Transverse colon (tissue), 4 donors: Measurements from ENCODE around the gene HDAC7. TPM values are rescaled to one million over a fixed set of nuclear protein-coding genes. Genes with fewer than 3 reads are reported as not detected.

Experiments
- DNase-seq: peaks from one replicate; pipeline ENCODE4 v3.0.0-alpha.2; 2019
- H3K27ac ChIP-seq, 4 donors: fragments of 200-600 bp; sonication (generic); 2 replicates each; pipeline ENCODE4 v1.5.1; 2016 to 2018; ENCODE audit warnings: inconsistent platforms in 4 of 4
- H3K27me3 ChIP-seq: fragments of 200-600 bp; sonication (generic); 2 replicates; pipeline ENCODE4 v1.5.1; 2017; ENCODE audit warnings: inconsistent platforms
- H3K36me3 ChIP-seq, 4 donors: fragments of 200-600 bp; sonication (generic); 2 replicates each; pipeline ENCODE4 v1.5.1; 2017 to 2019; ENCODE audit warnings: inconsistent platforms in 4 of 4
- H3K4me1 ChIP-seq, 4 donors: fragments of 200-600 bp; sonication (generic); 2 replicates each; pipeline ENCODE4 v1.5.1; 2017 to 2020; ENCODE audit warnings: inconsistent platforms in 4 of 4
- H3K4me3 ChIP-seq, 4 donors: fragments of 200-600 bp; sonication (generic); 1 replicate in 1 of 4; 2 replicates in 3 of 4; pipeline versions ENCODE4 v1.5.1 to v1.6.1; 2017 to 2019; ENCODE audit warnings: inconsistent platforms in 4 of 4
- H3K9me3 ChIP-seq, 2 donors: fragments of 200-600 bp; sonication (generic); 2 replicates each; pipeline ENCODE4 v1.5.1; 2017 to 2019; ENCODE audit warnings: inconsistent platforms in 2 of 2
- CTCF ChIP-seq, 5 experiments: fragments of 200-600 bp in 3 of 5; fragments of 450-650 bp in 2 of 5; sonication (generic) in 3 of 5; IDR thresholded peaks; 1 replicate in 2 of 5; 2 replicates in 3 of 5; pipeline ENCODE4 v1.5.1; 2016 to 2017; ENCODE audit warnings: antibody characterized with exemption in 5 of 5, inconsistent platforms in 3 of 5, mild to moderate bottlenecking in 2 of 5, moderate library complexity in 1 of 5
- EP300 ChIP-seq: sonication (generic); formaldehyde crosslinking; IDR thresholded peaks from one replicate; pipeline ENCODE4 v1.6.1; 2017; ENCODE audit warnings: antibody characterized with exemption, low read depth
- POLR2A ChIP-seq: fragments of 450-650 bp; IDR thresholded peaks from one replicate; pipeline ENCODE4 v1.6.1; 2016; ENCODE audit warnings: antibody characterized with exemption, mild to moderate bottlenecking, moderate library complexity
- POLR2AphosphoS5 ChIP-seq, 3 donors: sonication (generic); formaldehyde crosslinking; IDR thresholded peaks; one replicate each; pipeline ENCODE4 v1.6.1; 2016; ENCODE audit warnings: antibody characterized with exemption in 3 of 3
- WGBS, 2 donors: methylation state at CpG; one replicate each; pipeline ENCODE4 v1.1.5; 2018; ENCODE audit warnings: low coverage in 1 of 2; 5-methylcytosine and 5-hydroxymethylcytosine counted together
- in situ Hi-C, 4 donors: fragments of 200-750 bp; cut with MboI; loops; one replicate each; pipeline versions ENCODE4 v1.15.0 to v1.15.1; 2017; ENCODE audit warnings: low sequenced_read_pairs in 3 of 4, low pct_ligation_motif_present in 1 of 4, low pct_unique_long_range_greater_than_20kb in 1 of 4
- intact Hi-C: fragments of 100-400 bp; cut with DNase I; formaldehyde crosslinking; loops from one replicate; pipeline ENCODE4 v1.15.1; 2023; ENCODE audit warnings: low total_unique reads
- total RNA-seq, 4 donors: library from RNA; depleted of rRNA; stranded (reverse); fragments of >200 nt; gene quantifications; one replicate each; pipeline ENCODE4 v1.1.0, GENCODE V29; 2016

HDAC7 gene
- total RNA-seq, 4 donors from 2014 or later = 19.4 to 133 (median 28.3) TPM

GRCh38 chr12:47840571-47840970 lies 20.9 kb upstream of the HDAC7 start:
- Histone ChIP-seq H3K27ac (no peak overlapping the region), H3K4me1 (peaks cover 0 to 13% (median 0%) of the 10 kb centered on the region in 4 donors), H3K27me3 (no peaks in the 10 kb centered on the region), H3K36me3 (no peaks in the 10 kb centered on the region), H3K9me3 (no peaks in the 10 kb centered on the region), H3K4me3 (no peak overlapping the region)
- TF ChIP-seq POLR2A (no peak), EP300 (no peak), CTCF (IDR thresholded peaks at IDR 0.05) (no peak), POLR2AphosphoS5 (IDR thresholded peaks at IDR 0.05) (no peak)
- DNase-seq = no peak
- WGBS, 2 donors = 90% methylated on average over 1 of the region's 1 CpG; no CpG with 5 or more reads in 1 of the 2 donors
- in situ Hi-C loops (loop anchor here in 2 of 4 donors (25.0 kb wide), 1 partner anchor 103 kb away; the partner anchor contains the start of gene ENDOU (in 2 of the 2)), intact Hi-C loops (no loop called here)

GRCh38 chr12:47839214-47839876 lies 19.6 kb upstream of the HDAC7 start:
- H3K36me3 ChIP-seq = no peaks in the 10 kb centered on the region
- intact Hi-C loops (loop anchor here (5.0 kb wide), 1 partner anchor 122 kb away; no protein-coding TSS in a partner anchor), in situ Hi-C loops (loop anchor here (5.0 to 25.0 kb wide), 4 partner anchors 55 to 127 kb away; partner anchors contain the start of gene ENDOU (in 2 of the 4))
- H3K27me3 ChIP-seq = no peaks in the 10 kb centered on the region
- H3K27ac ChIP-seq = no peak overlapping the region
- H3K4me3 ChIP-seq = no peak overlapping the region
- H3K4me1 ChIP-seq = peaks cover 0 to 13% (median 0%) of the 10 kb centered on the region in 4 donors
- DNase-seq = no peak
- no peaks in the 10 kb centered on the region for H3K9me3 ChIP-seq
- no peak for TF ChIP-seq POLR2AphosphoS5 (IDR thresholded peaks at IDR 0.05)
- no peak for TF ChIP-seq CTCF (IDR thresholded peaks at IDR 0.05)
- no peak for TF ChIP-seq POLR2A
- 48% methylated on average over 8 of the region's 8 CpGs; no CpG with 5 or more reads in 1 of the 2 donors for WGBS, 2 donors

GRCh38 chr12:47838286-47838931 lies 18.7 kb upstream of the HDAC7 start:
- H3K27me3 ChIP-seq = no peaks in the 10 kb centered on the region
- TF ChIP-seq POLR2AphosphoS5 (IDR thresholded peaks at IDR 0.05) = no peak
- TF ChIP-seq CTCF (IDR thresholded peaks at IDR 0.05) = peak; percentile 25 to 58 (median 53)
- no peak overlapping the region for H3K4me3 ChIP-seq
- peak overlapping the region in 1 of 4 donors; percentile 15 for H3K27ac ChIP-seq
- H3K9me3 ChIP-seq = no peaks in the 10 kb centered on the region
- in situ Hi-C loops (loop anchor here (5.0 to 25.0 kb wide), 4 partner anchors 54 to 126 kb away; partner anchors contain the start of gene ENDOU (in 2 of the 4)), intact Hi-C loops (loop anchor here (5.0 kb wide), 1 partner anchor 121 kb away; no protein-coding TSS in a partner anchor)
- peaks cover 0 to 13% (median 0%) of the 10 kb centered on the region in 4 donors for H3K4me1 ChIP-seq
- no peaks in the 10 kb centered on the region for H3K36me3 ChIP-seq
- 41 to 100% methylated on average over 2 to 10 of the region's 10 CpGs for WGBS, 2 donors
- DNase-seq = no peak
